Measurements from ENCODE around the gene GMPR2. TPM values are rescaled to one million over a fixed set of nuclear protein-coding genes. Genes with fewer than 3 reads are reported as not detected.

Gene GMPR2
- total and polyA plus RNA-seq, 2 of the 13 experiments (the other 11 are each of a cell fraction or from before 2014, with no cell fraction given): 210 to 273 TPM

GRCh38 chr14:24188251-24189058 lies 44.3 kb upstream of the GMPR2 start, which contains the start of gene IPO4 (continued):
- TF ChIP-seq MLXIP (CRISPR knock-in tag; IDR thresholded peaks at IDR 0.05; ENCODE audit: borderline replicate concordance) (peak; percentile 70; the same call in 1 of the 2 replicates), SATB2 (CRISPR knock-in tag; IDR thresholded peaks at IDR 0.05) (peak; percentile 92), ZNF674 (CRISPR knock-in tag; IDR thresholded peaks at IDR 0.05; ENCODE audit: low read depth) (peak; percentile 99), IKZF1 (IDR thresholded peaks at IDR 0.05) (no peak), TBL1XR1 (IDR thresholded peaks at IDR 0.05; ENCODE audit: borderline replicate concordance, low read length, partially characterized antibody) (peak; percentile 96), ZNF275 (CRISPR knock-in tag; IDR thresholded peaks at IDR 0.05; ENCODE audit: borderline replicate concordance) (peak; percentile 100), CENPT (CRISPR knock-in tag; IDR thresholded peaks at IDR 0.05; ENCODE audit: low read depth) (peak; percentile 95), HMGXB3 (CRISPR knock-in tag; IDR thresholded peaks at IDR 0.05; ENCODE audit: borderline replicate concordance) (peak; percentile 97), NR0B2 (CRISPR knock-in tag; IDR thresholded peaks at IDR 0.05) (peak; percentile 100), KAT8 (CRISPR knock-in tag; IDR thresholded peaks at IDR 0.05) (peak; percentile 100), ZNF232 (CRISPR knock-in tag; IDR thresholded peaks at IDR 0.05; ENCODE audit: borderline replicate concordance) (peak; percentile 93), ZNF160 (CRISPR knock-in tag; IDR thresholded peaks at IDR 0.05) (peak; percentile 90), SIX1 (CRISPR knock-in tag; IDR thresholded peaks at IDR 0.05; ENCODE audit: borderline replicate concordance) (peak; percentile 81; the same call in 1 of the 2 replicates), ZNF619 (CRISPR knock-in tag; IDR thresholded peaks at IDR 0.05) (peak; percentile 98; the same call in 1 of the 2 replicates), SMAD3 (CRISPR knock-in tag; IDR thresholded peaks at IDR 0.05) (peak; percentile 100)
